Adrenal gland (tissue), 12 donors: ENCODE results near the gene SPON2. TPM values are rescaled to one million over a fixed set of nuclear protein-coding genes. Genes with fewer than 3 reads are reported as not detected.

Experiments
- DNase-seq, 7 donors: peaks; one replicate each; pipeline ENCODE4 v3.0.0-alpha.2; 2019 to 2020
- H3K27ac ChIP-seq, 5 donors: fragments of 200-600 bp; sonication (generic) in 4 of 5; 1 replicate in 3 of 5; 2 replicates in 2 of 5; pipeline versions ENCODE4 v1.5.1 to v1.8.0; 2016 to 2020; ENCODE audit warnings: mild to moderate bottlenecking in 1 of 5
- H3K27me3 ChIP-seq: fragments of 200-600 bp; 2 replicates; pipeline ENCODE4 v1.8.0; 2021
- H3K36me3 ChIP-seq, 2 donors: fragments of 200-600 bp; replicated peaks in 1 of 2; 1 replicate in 1 of 2; 2 replicates in 1 of 2; pipeline versions ENCODE4 v1.5.1 to v1.8.0; 2018 to 2022
- H3K4me1 ChIP-seq, 2 donors: fragments of 200-600 bp; replicated peaks in 1 of 2; 1 replicate in 1 of 2; 2 replicates in 1 of 2; pipeline versions ENCODE4 v1.5.1 to v1.8.0; 2018 to 2021
- H3K4me3 ChIP-seq, 4 donors: fragments of 200-600 bp; sonication (generic) in 3 of 4; one replicate each; pipeline ENCODE4 v1.5.1; 2016 to 2018
- H3K9me3 ChIP-seq, 3 donors: fragments of 200-600 bp; sonication (generic) in 1 of 3; replicated peaks in 1 of 3; 1 replicate in 2 of 3; 2 replicates in 1 of 3; pipeline versions ENCODE4 v1.5.1 to v1.8.0; 2016 to 2021
- POLR2A ChIP-seq, 2 donors: fragments of 450-650 bp; IDR thresholded peaks; one replicate each; pipeline ENCODE4 v1.6.1; 2017; ENCODE audit warnings: antibody characterized with exemption in 2 of 2, mild to moderate bottlenecking in 2 of 2, moderate library complexity in 1 of 2
- WGBS, 4 donors: extraction: QIAGEN DNeasy Blood & Tissue Kit in 2 of 4; methylation state at CpG; one replicate each; pipeline versions ENCODE4 v1.1.5 to v1.1.7; 2013 to 2017; 5-methylcytosine and 5-hydroxymethylcytosine counted together
- intact Hi-C, 2 donors: fragments of 100-400 bp; cut with DNase I; formaldehyde crosslinking; loops; one replicate each; pipeline versions ENCODE4 v1.14.1 to v1.15.0; 2022 to 2023
- polyA plus RNA-seq, 3 donors: library from polyadenylated mRNA; stranded (reverse); fragments of 200-250 nt in 2 of 3; fragments of 350-450 nt in 1 of 3; fragmentation: Illumina TruSeq in 1 of 3; extraction: RNeasy Lipid Tissue Mini Kit (QIAGEN cat#74804) in 1 of 3; gene quantifications; one replicate each; pipeline ENCODE4 v1.2.3, GENCODE V29; 2013 to 2014
- total RNA-seq, 9 donors: library from RNA; depleted of rRNA in 4 of 9; stranded (reverse); fragments of >200 nt in 4 of 9; fragments of 120-200 nt in 1 of 9; fragmentation: NEBNext Ultra II Directional in 1 of 9; extraction: Animal tissue kit (Norgen Biotek cat#: 25700) in 1 of 9; gene quantifications; one replicate each; pipeline versions ENCODE4 v1.1.0 to v1.2.4, GENCODE V29; 2013 to 2023
- TF ChIP-seq, protein P1 (sequence below), 6 experiments: fragments of 450-650 bp in 4 of 6; fragments of 200-600 bp in 2 of 6; sonication (generic) in 1 of 6; IDR thresholded peaks; 1 replicate in 5 of 6; 2 replicates in 1 of 6; pipeline versions ENCODE4 v1.5.1 to v1.8.0; 2016 to 2021; ENCODE audit warnings: antibody characterized with exemption in 6 of 6, mild to moderate bottlenecking in 2 of 6, moderate library complexity in 1 of 6
- donor health status: healthy with polysubstance abuse.
- donor health status: Bipolar disorder and iron deficiency.
- donor health status: DM: yes; HTN: yes; CAD: no.
- donor health status: DM: no; HTN: no; CAD: no.
- donor health status: DM: no; HTN: no; CAD: no.
- donor health status: DM: yes; HTN: yes; CAD: no.

Gene SPON2
- total and polyA plus RNA-seq, 12 donors, result 4.1 to 206 (median 73.3) TPM

DNA sequence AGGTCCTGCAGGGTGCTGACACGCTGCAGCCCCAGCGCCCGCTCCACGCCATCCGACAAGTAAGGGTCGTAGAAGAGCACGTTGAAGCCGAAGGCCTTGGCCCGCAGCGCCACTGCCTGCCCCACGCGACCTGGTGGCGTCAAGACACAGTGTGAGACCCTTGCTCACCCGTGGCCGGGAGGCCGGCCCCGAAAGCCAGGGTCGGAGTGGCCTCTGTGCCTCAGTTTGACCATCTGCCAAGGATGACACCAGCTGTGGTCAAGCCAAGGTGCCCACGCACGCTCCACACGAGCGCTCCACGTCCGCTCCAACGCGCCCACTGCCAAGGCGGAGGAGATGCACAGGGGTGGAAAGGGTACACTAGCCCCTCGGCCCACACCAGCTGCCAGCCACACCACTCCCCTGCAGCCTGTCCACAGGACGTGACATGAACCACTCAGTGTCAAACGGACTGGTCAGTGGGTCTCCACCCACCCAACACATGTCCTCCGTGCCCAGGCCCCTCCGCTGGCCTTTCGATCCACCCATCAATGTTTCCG, 43.8 kb upstream of the SPON2 start:
- Histone ChIP-seq H3K27me3 (no peaks in the 10 kb centered on the region), H3K4me3 (no peak overlapping the region), H3K36me3 (peaks cover 0 to 58% of the 10 kb centered on the region in 2 donors), H3K27ac (peak overlapping the region in 1 of 5 donors; percentile 56), H3K4me1 (peaks cover 8 to 18% of the 10 kb centered on the region in 2 donors), H3K9me3 (no peaks in the 10 kb centered on the region)
- intact Hi-C loops, result no loop called here
- 91 to 94% (median 93%) methylated on average over 21 to 34 of the region's 34 CpGs for WGBS, 4 donors
- TF ChIP-seq, protein P1, sequence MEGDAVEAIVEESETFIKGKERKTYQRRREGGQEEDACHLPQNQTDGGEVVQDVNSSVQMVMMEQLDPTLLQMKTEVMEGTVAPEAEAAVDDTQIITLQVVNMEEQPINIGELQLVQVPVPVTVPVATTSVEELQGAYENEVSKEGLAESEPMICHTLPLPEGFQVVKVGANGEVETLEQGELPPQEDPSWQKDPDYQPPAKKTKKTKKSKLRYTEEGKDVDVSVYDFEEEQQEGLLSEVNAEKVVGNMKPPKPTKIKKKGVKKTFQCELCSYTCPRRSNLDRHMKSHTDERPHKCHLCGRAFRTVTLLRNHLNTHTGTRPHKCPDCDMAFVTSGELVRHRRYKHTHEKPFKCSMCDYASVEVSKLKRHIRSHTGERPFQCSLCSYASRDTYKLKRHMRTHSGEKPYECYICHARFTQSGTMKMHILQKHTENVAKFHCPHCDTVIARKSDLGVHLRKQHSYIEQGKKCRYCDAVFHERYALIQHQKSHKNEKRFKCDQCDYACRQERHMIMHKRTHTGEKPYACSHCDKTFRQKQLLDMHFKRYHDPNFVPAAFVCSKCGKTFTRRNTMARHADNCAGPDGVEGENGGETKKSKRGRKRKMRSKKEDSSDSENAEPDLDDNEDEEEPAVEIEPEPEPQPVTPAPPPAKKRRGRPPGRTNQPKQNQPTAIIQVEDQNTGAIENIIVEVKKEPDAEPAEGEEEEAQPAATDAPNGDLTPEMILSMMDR (IDR thresholded peaks at IDR 0.05), result no peak
- no peak for TF ChIP-seq POLR2A (IDR thresholded peaks at IDR 0.05)
- no peak for DNase-seq

DNA sequence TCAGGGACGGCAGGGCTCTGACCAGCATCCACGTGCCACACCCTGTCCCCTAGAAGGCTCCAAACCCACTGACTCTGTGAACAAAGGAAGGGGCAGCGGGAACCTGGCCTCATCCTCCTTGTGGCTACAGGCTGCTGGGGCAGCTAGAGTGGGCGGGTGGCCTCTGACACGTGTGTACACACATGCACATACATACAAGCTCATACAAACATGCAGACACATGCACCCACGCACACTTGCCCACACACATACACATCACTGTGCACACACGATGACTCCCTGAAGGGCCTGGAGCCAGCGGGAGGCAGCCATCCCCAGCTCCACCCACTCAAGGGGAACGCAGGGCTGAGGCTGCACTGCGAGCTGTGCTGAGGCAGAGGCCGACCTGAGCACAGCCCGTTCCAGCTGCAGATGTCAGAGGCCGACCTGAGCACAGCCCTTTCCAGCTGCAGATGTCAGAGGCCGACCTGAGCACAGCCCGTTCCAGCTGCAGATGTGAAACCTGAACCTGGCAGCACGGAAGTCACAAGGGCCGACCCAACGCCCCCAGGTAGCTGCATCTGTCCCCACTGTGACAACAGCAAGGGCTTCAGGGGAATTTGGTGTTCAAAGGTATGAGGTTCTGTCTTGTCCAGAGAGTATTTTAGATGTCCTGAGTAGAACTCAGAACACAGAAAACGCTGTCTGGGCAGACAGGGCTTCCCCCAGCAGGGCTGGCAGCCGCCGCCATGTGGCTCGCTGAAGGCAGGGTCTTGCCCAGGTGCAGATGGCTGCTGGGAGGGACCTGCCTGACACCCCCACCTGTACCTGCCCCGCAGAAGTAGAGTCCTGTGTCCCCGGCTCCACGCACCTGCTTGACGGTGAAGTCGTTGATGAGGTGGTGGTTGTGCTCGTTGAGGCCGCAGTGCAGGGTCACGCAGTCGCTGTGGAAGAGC, 43.0 kb upstream of the SPON2 start:
- Histone ChIP-seq H3K4me1 (peaks cover 8 to 25% of the 10 kb centered on the region in 2 donors), H3K9me3 (no peaks in the 10 kb centered on the region), H3K36me3 (peaks cover 0 to 59% of the 10 kb centered on the region in 2 donors), H3K27me3 (no peaks in the 10 kb centered on the region), H3K4me3 (no peak overlapping the region), H3K27ac (peak overlapping the region in 1 of 5 donors; percentile 56)
- TF ChIP-seq, protein P1 (IDR thresholded peaks at IDR 0.05), result no peak
- TF ChIP-seq POLR2A (IDR thresholded peaks at IDR 0.05), result no peak
- intact Hi-C loops, result no loop called here
- 82 to 85% (median 84%) methylated on average over 15 to 31 of the region's 31 CpGs for WGBS, 4 donors
- no peak for DNase-seq

- Histone ChIP-seq H3K9me3 (no peaks in the 10 kb centered on the region), H3K27me3 (no peaks in the 10 kb centered on the region), H3K27ac (peak overlapping the region in 1 of 5 donors; percentile 27), H3K4me1 (peaks cover 6 to 31% of the 10 kb centered on the region in 2 donors), H3K36me3 (peaks cover 0 to 59% of the 10 kb centered on the region in 2 donors), H3K4me3 (no peak overlapping the region)
- WGBS, 4 donors, result 84 to 96% (median 89%) methylated on average over 5 to 48 of the region's 48 CpGs
- no peak for TF ChIP-seq POLR2A (IDR thresholded peaks at IDR 0.05)
- TF ChIP-seq, protein P1 (IDR thresholded peaks at IDR 0.05), result no peak
- intact Hi-C loops, result no loop called here
- no peak for DNase-seq
Observed at GRCh38 chr4:1214101-1215095, 42.0 kb upstream of the SPON2 start.
